Left ventricle myocardium superior (tissue), 1 donor: ENCODE data around the gene CPSF3. TPM values are rescaled to one million over a fixed set of nuclear protein-coding genes. Genes with fewer than 3 reads are reported as not detected.

ENCODE experiments used
- ATAC-seq: fragments of 200-7000 bp; cut with Tn5 transposase; one replicate; pipeline ENCODE4 v1.9.1; 2020; ENCODE audit warnings: mild to moderate bottlenecking, moderate library complexity
- DNase-seq: peaks from one replicate; pipeline ENCODE4 v3.0.0-alpha.2; 2020
- intact Hi-C: fragments of 100-400 bp; cut with micrococcal nuclease; formaldehyde crosslinking; loops from one replicate; pipeline ENCODE4 v1.11.0; 2022
- total RNA-seq: library from RNA; stranded (reverse); fragmentation: NEBNext Ultra II Directional; extraction: Animal tissue kit (Norgen Biotek cat#: 25700); gene quantifications from one replicate; pipeline ENCODE4 v1.2.1, GENCODE V29; 2021
- donor health status: DM: no; HTN: yes; CAD: no; lungs with severe emphysema.

CPSF3 gene
- total RNA-seq, 1 donor from 2014 or later = 15.5 TPM

GRCh38 chr2:9416267-9416961 lies 7.0 kb upstream of the CPSF3 start:
- ATAC-seq (no peak), DNase-seq (no peak)
- intact Hi-C loops = no loop called here

- no peak for DNase-seq
- intact Hi-C loops = no loop called here
- no peak for ATAC-seq
These were observed 6.5 kb upstream of the CPSF3 start for GRCh38 chr2:9416962-9417316.

- DNase-seq (no peak), ATAC-seq (no peak)
- intact Hi-C loops = no loop called here
These were observed 5.7 kb upstream of the CPSF3 start for GRCh38 chr2:9417725-9418124.

- ATAC-seq = no peak
- no peak for DNase-seq
- intact Hi-C loops = no loop called here
These were observed 4.7 kb upstream of the CPSF3 start for GRCh38 chr2:9418746-9419145.

GRCh38 chr2:9419541-9419940 lies 3.9 kb upstream of the CPSF3 start:
- intact Hi-C loops = no loop called here
- DNase-seq = no peak
- no peak for ATAC-seq

- no peak for ATAC-seq
- DNase-seq = no peak
- intact Hi-C loops = no loop called here
These were observed 3.0 kb upstream of the CPSF3 start for GRCh38 chr2:9420495-9420894.

GRCh38 chr2:9422321-9423099 lies 944 bp upstream of the CPSF3 start:
- intact Hi-C loops = no loop called here
- ATAC-seq = peak; percentile 46
- DNase-seq = peak; percentile 70

- DNase-seq = no peak
- intact Hi-C loops = no loop called here
- ATAC-seq = no peak
These were observed 443 bp downstream of the CPSF3 start for GRCh38 chr2:9423922-9424272.

- ATAC-seq (no peak), DNase-seq (no peak)
- intact Hi-C loops = no loop called here
These were observed 1.2 kb downstream of the CPSF3 start for GRCh38 chr2:9424447-9425164.

GRCh38 chr2:9428965-9429577 lies 5.6 kb downstream of the CPSF3 start:
- intact Hi-C loops = no loop called here
- DNase-seq = no peak

GRCh38 chr2:9430316-9431293 lies 7.2 kb downstream of the CPSF3 start:
- DNase-seq (no peak), ATAC-seq (no peak)
- intact Hi-C loops = no loop called here

More at GRCh38 chr2:9428965-9429577, 5.6 kb downstream of the CPSF3 start:
- no peak for ATAC-seq

- ATAC-seq (no peak), DNase-seq (no peak)
- intact Hi-C loops = no loop called here
These were observed 11.0 kb downstream of the CPSF3 start for GRCh38 chr2:9434489-9434888.

- DNase-seq (no peak), ATAC-seq (no peak)
- intact Hi-C loops = no loop called here
These were observed 16.1 kb downstream of the CPSF3 start for GRCh38 chr2:9439536-9439935.

- ATAC-seq = no peak
- intact Hi-C loops = no loop called here
- DNase-seq = no peak
These were observed 16.7 kb downstream of the CPSF3 start for GRCh38 chr2:9440058-9440727.

GRCh38 chr2:9441556-9441955 lies 18.1 kb downstream of the CPSF3 start:
- intact Hi-C loops = no loop called here
- DNase-seq = no peak

GRCh38 chr2:9443526-9443925 lies 20.1 kb downstream of the CPSF3 start:
- intact Hi-C loops = no loop called here
- no peak for DNase-seq
- no peak for ATAC-seq

More at GRCh38 chr2:9441556-9441955, 18.1 kb downstream of the CPSF3 start:
- ATAC-seq = no peak

GRCh38 chr2:9445089-9445488 lies 21.6 kb downstream of the CPSF3 start:
- intact Hi-C loops = no loop called here
- no peak for DNase-seq
- no peak for ATAC-seq

- ATAC-seq = no peak
- no peak for DNase-seq
- intact Hi-C loops = no loop called here
These were observed 27.8 kb downstream of the CPSF3 start for GRCh38 chr2:9451231-9451630.
